HUES6 (cell line): ENCODE results near the gene SPRR1A.

Experiments
- H3K27ac ChIP-seq: 2 replicates; pipeline ENCODE4 v1.7.0; 2013; ENCODE audit warnings: low read depth, mild to moderate bottlenecking, low read length, inconsistent platforms
- H3K27me3 ChIP-seq: 2 replicates; pipeline ENCODE4 v1.6.1; 2013; ENCODE audit warnings: low read length; ENCODE audit not compliant: control insufficient read depth, insufficient read depth
- H3K36me3 ChIP-seq: 2 replicates; pipeline ENCODE4 v1.6.1; 2013; ENCODE audit warnings: low read length; ENCODE audit not compliant: control insufficient read depth, insufficient read depth
- H3K4me1 ChIP-seq: 2 replicates; pipeline ENCODE4 v1.6.1; 2013; ENCODE audit warnings: low read length; ENCODE audit not compliant: control insufficient read depth, insufficient read depth
- H3K4me3 ChIP-seq: 2 replicates; pipeline ENCODE4 v1.5.1; 2013; ENCODE audit warnings: low read depth, low read length
- H3K9ac ChIP-seq: one replicate; pipeline ENCODE4 v1.6.1; 2013; ENCODE audit warnings: mild to moderate bottlenecking, low read length
- H3K9me3 ChIP-seq: 2 replicates; pipeline ENCODE4 v1.6.1; 2013; ENCODE audit warnings: low read depth, low read length; ENCODE audit not compliant: control insufficient read depth, insufficient read depth

SPRR1A gene

GRCh38 chr1:153025797-153026196 lies 41.9 kb downstream of the SPRR1A start:
- H3K4me1 ChIP-seq = peaks cover 3% of the 10 kb centered on the region
- no peaks in the 10 kb centered on the region for H3K27me3 ChIP-seq
- no peaks in the 10 kb centered on the region for H3K36me3 ChIP-seq
- no peak overlapping the region for H3K9ac ChIP-seq
- no peak overlapping the region for H3K4me3 ChIP-seq
- 0 out of 2 replicates have a peak, but pooled peaks cover 3% of the 10 kb centered on the region for H3K9me3 ChIP-seq
- no peak overlapping the region for H3K27ac ChIP-seq

- Histone ChIP-seq H3K36me3 (no peaks in the 10 kb centered on the region), H3K9ac (no peak overlapping the region), H3K27me3 (no peaks in the 10 kb centered on the region), H3K9me3 (0 out of 2 replicates have a peak, but pooled peaks cover 3% of the 10 kb centered on the region), H3K27ac (no peak overlapping the region), H3K4me1 (no peaks in the 10 kb centered on the region), H3K4me3 (no peak overlapping the region)
These were observed 44.9 kb downstream of the SPRR1A start for GRCh38 chr1:153028766-153029165.

- Histone ChIP-seq H3K9me3 (0 out of 2 replicates have a peak, but pooled peaks cover 3% of the 10 kb centered on the region), H3K9ac (no peak within 1 kb of the TSS), H3K4me1 (no peaks in the 10 kb centered on the region), H3K27ac (no peak within 1 kb of the TSS), H3K36me3 (no peaks in the 10 kb centered on the region), H3K4me3 (no peak within 1 kb of the TSS), H3K27me3 (no peaks in the 10 kb centered on the region)
These were observed 47.0 kb downstream of the SPRR1A start, which contains the start of gene SPRR1B for GRCh38 chr1:153030895-153031294. SPRR1B (plus strand) TSS chr1:153031203; CDS start chr1:153032346, 1,143 bp downstream.

GRCh38 chr1:153032073-153032472 lies 48.2 kb downstream of the SPRR1A start:
- Histone ChIP-seq H3K4me3 (no peak overlapping the region), H3K4me1 (no peaks in the 10 kb centered on the region), H3K9ac (no peak overlapping the region), H3K9me3 (0 out of 2 replicates have a peak, but pooled peaks cover 3% of the 10 kb centered on the region), H3K27ac (no peak overlapping the region), H3K27me3 (no peaks in the 10 kb centered on the region), H3K36me3 (no peaks in the 10 kb centered on the region)

GRCh38 chr1:153032677-153033308 lies 48.9 kb downstream of the SPRR1A start:
- Histone ChIP-seq H3K4me3 (no peak overlapping the region), H3K27me3 (no peaks in the 10 kb centered on the region), H3K9me3 (0 out of 2 replicates have a peak, but pooled peaks cover 3% of the 10 kb centered on the region), H3K4me1 (no peaks in the 10 kb centered on the region), H3K27ac (no peak overlapping the region), H3K9ac (no peak overlapping the region), H3K36me3 (no peaks in the 10 kb centered on the region)

GRCh38 chr1:153035211-153035610 lies 51.3 kb downstream of the SPRR1A start:
- no peaks in the 10 kb centered on the region for H3K36me3 ChIP-seq
- no peaks in the 10 kb centered on the region for H3K27me3 ChIP-seq
- no peaks in the 10 kb centered on the region for H3K9me3 ChIP-seq
- no peak overlapping the region for H3K27ac ChIP-seq
- H3K9ac ChIP-seq = no peak overlapping the region
- no peak overlapping the region for H3K4me3 ChIP-seq
- H3K4me1 ChIP-seq = no peaks in the 10 kb centered on the region
